ENCODE data around the gene ROMO1.

- TF ChIP-seq CTCF (IDR thresholded peaks at IDR 0.05) (no peak), POLR2A (IDR thresholded peaks at IDR 0.05) (no peak)
Observed at GRCh38 chr20:35657271-35657670, 41.9 kb upstream of the ROMO1 start.

Data from suprapubic skin (tissue), 3 donors.